GM10847 (cell line): ENCODE measurements around the gene WNK3.

Source experiments
- POLR2A ChIP-seq: IDR thresholded peaks from 2 replicates; pipeline ENCODE4 v1.6.1; 2011; ENCODE audit not compliant: insufficient read length; ENCODE audit errors: extremely low read depth

Gene WNK3

DNA sequence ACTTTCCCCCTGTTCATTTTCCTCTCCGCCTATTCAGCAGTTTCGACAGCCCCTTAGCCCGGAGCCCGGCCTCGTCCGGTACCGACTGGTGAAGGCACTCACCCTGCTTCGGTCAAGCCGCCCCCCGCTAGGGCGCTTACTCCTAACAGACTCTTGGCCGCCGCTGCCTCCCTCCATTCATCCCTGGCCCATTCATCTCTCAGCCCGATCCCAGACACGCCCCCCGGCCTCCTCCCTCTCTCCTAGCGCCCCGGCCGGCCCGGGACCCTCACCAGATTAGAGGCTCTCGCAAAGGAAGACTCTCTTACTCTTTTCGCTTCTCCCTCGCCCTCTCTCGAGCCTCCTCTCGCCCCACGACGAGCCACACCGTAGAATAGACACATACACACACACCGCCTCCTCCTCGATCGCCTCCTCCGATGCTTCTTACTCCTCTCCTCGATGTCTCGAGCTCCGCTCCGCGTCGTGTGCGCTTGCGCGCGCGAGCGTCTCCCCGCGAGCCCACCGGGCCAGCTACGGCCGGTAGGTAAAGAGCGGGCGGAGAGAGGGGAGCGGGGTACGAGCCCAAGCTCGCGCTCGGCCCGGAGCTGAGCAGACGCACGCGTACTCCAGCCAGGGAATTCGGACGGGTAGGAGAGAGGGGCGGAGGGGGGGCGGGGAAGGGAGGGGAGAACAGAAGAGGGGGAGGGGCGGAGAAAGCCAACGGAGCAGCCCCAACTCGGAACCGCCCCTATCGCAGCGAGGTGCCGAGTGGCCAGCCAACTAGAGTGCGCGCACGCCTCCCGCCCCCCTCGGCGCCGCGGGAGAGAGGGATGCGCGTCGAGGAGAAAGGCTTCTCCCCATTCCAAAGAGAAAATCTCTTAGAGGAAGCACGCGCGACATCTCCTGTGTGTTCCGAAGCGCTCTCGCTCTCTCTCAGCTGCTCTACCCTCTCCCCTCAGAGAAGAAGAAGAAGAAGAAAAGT is at the start of gene WNK3:
Gene WNK3, minus strand, starts transcription at position 633 of the 964 bp plus-strand sequence.
- no peak for TF ChIP-seq POLR2A

DNA sequence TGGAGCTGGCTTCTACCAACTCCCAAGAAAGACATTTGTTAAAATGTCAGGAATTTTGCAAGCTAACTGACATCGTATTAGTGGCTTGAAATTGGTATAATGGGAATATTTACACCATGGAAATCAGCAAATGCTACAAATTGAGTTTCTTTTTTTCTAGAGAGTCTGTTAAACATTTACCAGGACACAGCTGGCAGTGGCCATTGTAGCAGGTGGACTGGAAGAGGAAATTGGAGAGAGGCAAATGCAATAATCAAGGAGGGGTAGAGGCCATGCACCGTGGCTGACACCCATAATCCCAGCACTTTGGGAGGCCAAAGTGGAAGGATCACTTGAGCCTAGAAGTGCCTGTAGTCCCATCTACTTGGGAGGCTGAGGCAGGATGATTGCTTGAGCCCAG is 49.4 kb upstream of the WNK3 start:
- no peak for TF ChIP-seq POLR2A

DNA sequence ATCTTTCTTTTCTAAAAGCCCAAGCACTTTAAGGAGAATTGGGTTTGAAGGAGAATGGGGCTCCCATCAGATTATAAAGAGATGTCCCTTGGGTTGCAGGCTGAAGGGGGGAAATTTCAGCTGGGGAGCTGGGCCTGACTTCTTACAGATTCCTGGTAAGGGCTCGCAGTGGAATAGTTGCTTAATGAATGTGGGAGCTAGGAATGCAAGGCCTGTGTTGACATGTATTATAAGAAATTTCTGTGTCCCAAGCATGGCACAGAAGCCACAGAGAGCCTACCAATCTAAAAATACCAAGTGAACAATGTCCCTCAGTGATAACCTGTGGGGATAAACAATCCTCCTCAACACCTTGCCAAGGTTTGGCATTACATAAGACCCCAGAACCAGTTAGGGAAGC is 39.3 kb upstream of the WNK3 start:
- no peak for TF ChIP-seq POLR2A

DNA sequence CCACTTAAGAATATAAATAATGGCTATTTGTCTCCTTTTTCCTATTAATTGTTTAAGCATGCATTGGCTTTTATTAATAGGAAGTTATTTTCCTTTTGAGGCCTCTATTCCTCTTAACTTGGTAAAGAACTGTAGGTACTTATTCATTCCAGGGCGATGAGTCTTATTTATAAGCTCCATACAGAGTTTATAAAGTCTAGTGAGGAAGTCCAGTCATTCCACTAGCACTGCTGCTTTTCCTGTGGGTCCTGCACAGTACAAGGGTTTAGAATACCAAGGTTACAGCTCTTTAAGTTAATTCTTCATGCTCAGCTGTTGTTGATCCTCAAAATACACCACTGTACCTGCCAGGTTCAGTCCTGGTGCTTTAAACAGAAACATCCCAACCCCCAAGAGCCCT is 28.5 kb upstream of the WNK3 start:
- no peak for TF ChIP-seq POLR2A

DNA sequence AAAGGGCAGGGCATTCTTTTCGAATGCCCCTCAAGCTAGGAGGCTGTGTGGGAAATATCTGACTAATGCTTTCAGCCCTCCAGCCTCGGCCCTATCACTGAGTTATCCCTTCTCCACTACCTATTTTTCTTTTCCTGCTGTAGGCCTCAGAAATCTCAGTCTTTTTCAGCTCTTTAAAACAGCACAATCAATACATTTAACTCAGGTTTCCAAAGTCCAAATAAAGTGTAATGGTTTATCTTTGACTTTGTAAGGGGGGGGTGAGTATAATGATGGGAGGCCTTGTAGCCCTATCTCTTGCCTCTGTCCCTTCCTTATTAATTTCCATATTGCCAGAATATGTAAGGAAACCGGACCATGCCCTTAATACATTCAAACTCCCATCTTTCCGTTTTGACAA is 1.6 kb upstream of the WNK3 start:
- no peak for TF ChIP-seq POLR2A

DNA sequence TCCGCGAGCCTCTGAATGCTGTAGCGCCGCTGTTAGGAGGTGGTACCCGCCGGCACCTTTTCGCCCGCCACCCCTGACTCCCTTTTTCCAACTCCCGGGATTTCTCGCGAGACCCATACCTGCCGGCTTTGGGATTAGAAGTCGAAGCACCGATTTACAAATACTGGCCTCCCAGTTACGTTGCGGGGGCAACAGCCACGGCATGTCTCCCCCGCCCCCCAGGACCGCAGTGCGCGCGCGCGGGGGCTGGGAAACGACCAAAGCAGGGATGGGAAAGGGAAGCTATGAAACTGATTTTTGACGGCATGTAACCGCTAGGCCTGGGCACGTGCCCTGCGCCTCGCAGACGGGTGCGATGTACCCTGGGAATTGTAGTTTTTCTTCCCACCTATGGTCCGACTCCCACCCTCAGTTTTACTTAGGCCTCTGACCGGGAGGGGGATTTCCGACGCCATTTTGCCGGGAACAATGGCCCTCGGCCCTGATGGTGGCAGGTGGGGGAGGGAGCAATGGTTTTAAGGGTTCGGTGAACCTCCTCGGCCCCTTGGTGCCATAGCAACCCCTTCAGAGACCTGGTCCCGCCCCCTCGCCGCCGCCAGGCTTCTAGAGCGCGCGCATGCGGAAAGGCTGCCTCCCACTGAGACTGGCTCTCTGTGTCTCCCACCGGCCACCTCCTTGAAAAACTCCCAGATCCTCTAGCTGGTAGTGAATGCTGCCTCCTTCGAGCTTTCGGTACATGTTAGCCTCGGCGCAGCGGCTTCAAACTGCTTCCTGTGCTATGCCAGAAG is 772 bp upstream of the WNK3 start:
- TF ChIP-seq POLR2A, result no peak

DNA sequence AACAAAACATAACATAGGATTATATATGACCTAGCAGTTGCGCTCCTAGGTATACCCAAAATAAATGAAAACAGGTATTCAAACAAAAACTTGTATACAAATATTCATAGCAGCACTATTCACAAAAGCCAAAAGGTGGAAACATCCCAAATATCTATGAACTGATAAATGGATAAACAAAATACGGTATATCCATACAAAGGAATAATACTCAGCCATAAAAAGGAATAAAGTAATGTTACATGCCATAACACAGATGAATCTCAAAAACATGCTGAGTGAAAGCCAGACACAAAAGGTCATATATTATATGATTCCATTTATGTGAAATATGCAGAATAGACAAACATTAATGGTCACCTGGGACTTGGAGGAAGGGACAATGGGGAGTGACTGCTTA is 5.2 kb downstream of the WNK3 start:
- no peak for TF ChIP-seq POLR2A

DNA sequence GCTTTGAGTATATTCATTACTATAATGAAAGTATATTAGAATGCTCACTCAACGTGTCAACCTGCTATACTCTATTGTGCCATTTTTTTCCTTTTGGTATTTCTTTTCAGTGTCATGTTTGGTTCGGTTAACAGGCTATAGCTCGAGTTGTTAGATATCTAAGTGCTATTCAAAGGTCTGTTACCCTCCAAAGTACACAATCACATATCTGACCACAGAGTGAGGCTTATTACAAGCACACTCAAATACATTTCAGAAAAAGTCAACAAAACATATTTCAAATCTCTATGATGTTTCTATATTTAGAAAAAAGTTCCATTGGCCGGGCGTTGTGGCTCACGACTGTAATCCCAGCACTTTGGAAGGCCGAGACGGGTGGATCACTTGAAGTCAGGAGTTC is 32.8 kb downstream of the WNK3 start:
- no peak for TF ChIP-seq POLR2A

DNA sequence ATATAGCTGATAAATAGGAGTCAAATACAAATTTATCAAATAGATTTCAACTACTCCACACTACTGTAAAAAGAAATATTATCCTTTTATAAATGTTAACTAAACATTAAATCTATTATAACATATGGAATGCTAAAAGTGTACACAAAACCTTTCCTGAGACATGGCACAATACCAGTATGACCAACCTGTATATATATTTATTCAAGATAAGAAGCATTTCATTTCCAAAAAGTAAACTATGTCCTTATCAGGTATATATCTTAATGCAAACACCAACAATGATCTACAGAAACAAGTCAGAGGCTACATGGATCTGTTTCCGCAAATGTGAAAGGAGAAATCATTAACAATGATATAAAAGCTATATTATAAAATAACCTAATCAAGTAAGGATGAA is 37.8 kb downstream of the WNK3 start:
- TF ChIP-seq POLR2A, result no peak

DNA sequence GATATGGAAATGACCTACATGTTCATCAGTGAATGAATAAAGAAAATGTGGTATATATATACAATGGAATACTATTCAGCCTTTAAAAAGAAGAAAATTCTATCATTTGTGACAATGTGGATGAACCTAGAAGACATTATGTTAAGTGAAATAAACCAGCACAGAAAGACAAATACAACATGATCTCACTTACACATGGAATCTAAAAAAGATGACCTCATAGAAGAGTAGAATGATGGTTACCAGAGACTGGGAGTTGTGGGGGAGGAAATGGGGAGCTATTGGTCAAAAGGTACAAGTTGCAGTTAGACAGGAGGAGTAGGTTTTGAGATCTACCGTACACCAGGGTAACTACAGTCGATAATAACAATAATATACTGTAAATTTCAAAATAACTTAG is 51.5 kb downstream of the WNK3 start:
- TF ChIP-seq POLR2A, result no peak

DNA sequence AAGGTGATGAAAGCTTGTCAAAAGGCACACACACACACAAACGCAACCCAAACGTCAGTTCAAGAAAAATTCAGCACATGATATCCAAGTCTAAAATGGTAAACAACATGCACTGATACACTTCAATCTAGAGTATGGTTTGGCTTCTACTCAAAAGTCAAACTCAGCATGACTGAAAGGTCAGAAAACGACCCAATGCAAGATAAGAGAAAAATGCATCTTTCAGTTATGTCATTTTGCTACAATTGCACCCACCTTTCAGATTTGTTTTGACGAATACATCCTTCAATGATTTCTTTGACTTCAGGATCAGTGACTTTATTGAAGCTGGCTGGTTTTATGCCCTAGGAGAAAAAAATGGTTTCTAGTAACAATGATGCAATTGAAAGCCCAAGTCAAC is 56.3 kb downstream of the WNK3 start:
- TF ChIP-seq POLR2A, result no peak

DNA sequence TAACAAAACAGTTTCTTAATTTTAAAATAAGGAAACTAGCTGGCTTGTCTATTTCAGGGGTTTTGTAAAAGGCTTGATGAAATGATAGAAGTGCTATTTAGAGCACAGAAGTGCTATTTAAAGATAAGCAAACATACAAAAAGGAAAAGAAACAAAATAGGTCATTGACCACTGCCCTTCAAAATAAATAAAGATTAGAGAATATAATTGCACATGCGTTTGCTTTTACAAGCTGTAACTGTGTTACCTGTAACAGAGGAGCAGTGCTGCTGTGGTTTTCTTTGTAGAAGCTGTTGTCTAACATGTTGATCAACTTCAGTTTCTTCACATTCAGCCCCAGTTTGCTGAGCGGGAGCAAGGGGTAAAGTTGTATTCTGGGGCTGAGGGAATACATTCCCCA is 63.5 kb downstream of the WNK3 start:
- no peak for TF ChIP-seq POLR2A

DNA sequence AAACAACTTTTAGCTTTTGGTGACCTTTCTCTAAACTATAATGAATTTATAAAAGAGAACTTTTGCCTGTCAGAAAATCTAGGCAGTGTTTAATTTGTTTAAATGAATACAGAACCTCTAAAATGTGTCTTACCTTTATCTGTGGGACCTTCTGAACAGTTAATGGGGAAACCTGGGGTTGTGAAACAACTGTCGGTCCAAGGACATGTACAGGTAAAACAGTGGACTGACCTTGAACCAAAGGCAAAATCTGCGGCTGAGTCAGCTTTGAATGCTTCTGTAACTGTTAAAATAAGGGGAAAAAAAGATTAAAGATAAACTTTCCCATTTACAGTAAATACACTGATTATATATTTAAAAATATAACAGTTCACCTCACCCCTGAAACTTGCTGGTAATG is 65.1 kb downstream of the WNK3 start:
- TF ChIP-seq POLR2A, result no peak

DNA sequence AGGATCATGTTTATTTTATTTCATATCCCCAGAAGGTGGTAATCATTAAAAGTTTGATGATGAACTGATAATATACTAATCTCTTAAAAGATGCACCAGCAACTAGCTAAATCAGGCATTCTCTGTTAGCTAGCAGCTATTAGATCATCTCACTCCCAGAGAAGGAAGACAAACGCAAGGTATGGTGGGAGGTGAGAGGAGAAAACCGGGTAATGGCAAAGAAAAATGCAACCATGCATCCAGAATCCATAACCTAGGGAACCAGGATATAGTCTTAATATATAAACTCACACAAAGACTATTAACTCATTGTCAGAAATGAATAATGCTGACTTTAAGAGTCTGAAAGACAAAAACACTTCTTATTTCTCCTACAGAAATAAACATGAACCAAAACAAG is 66.1 kb downstream of the WNK3 start:
- no peak for TF ChIP-seq POLR2A

DNA sequence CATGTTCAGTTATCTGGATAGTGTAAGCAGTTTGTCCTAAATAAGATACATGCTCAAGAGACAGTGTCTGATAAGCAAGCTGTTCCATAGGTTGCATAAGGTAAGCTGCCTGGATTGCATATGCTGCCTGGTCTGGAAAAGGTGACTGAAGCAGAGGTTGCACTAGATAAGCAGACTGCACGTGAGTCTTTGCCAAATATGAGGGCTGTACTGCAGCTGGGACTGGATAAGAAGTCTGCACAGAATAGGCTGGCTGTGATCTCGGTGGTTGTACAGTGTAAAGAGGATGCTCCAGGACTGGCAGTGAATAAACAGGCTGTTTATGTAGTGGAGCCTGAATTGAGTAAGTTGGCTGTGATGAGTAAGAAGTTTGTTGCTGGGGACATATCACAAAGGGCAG is 68.9 kb downstream of the WNK3 start:
- TF ChIP-seq POLR2A, result no peak

DNA sequence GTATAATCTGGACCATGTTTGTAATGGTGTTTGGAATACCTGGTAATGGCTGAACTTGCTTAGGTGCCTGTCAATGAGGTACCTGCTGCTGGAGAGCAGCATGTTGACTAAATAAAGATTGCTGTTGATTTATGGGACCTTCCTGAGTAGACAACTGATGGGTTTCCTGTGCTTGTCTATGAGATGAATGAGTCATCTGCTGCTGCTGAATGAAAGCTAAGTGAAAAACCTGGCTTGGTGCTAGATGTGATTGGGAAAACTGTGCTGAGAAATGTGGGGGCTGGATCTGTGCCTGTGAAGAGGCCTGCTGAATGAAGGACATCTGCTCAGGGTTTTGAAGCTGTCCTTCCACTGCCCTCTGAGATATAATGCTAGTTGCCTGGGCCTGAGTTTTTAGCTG is 69.6 kb downstream of the WNK3 start:
- TF ChIP-seq POLR2A, result no peak
